ENCODE results near the gene PLAGL2. TPM values are rescaled to one million over a fixed set of nuclear protein-coding genes. Genes with fewer than 3 reads are reported as not detected.
"Not testable (repeated sequence)": the region's sequence is repeated elsewhere in the genome, so short reads cannot be mapped to it uniquely, and the experiment has no call there.

The PLAGL2 gene
- polyA plus RNA-seq, 4 donors: 19.9 to 23.6 (median 20.8) TPM

- DNase-seq (ENCODE audit: low read depth in 4 of 4, low spot score in 3 of 4): no peak
These were observed 1.4 kb downstream of the PLAGL2 start for GRCh38 chr20:32205843-32206759.

GRCh38 chr20:32205110-32205842 lies 2.3 kb downstream of the PLAGL2 start:
- no peak for DNase-seq (ENCODE audit: low read depth in 4 of 4, low spot score in 3 of 4)

GRCh38 chr20:32204205-32205109 lies 3.1 kb downstream of the PLAGL2 start:
- no peak for DNase-seq (ENCODE audit: low read depth in 4 of 4, low spot score in 3 of 4)

- DNase-seq (ENCODE audit: low read depth in 4 of 4, low spot score in 3 of 4): no peak
These were observed 4.0 kb downstream of the PLAGL2 start for GRCh38 chr20:32203356-32204204.

GRCh38 chr20:32201977-32202363 lies 5.6 kb downstream of the PLAGL2 start:
- no peak for DNase-seq (ENCODE audit: low read depth in 4 of 4, low spot score in 3 of 4)

- no peak for DNase-seq (ENCODE audit: low read depth in 4 of 4, low spot score in 3 of 4)
These were observed 6.1 kb downstream of the PLAGL2 start for GRCh38 chr20:32201296-32201976.

DNA sequence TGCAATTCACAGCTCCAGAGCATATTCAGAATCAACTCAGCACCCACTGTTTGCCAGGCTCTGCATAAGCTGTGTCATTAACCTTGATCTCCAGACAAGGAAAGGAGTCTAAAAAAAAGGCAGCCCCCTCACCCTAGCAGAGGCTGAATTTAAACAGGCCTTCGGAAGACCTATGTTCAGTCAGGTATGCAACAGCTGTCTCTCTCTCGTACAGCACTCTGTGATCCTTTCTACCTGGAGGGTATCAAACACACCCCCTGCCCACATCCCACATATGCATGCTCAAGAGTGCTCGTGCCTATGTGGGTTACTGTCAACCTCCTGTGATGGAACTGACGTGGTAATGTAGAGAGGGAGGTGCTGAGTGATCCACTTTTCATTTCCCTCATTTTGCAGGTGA lies 8.5 kb downstream of the PLAGL2 start:
- no peak for DNase-seq (ENCODE audit: low read depth in 4 of 4, low spot score in 3 of 4)

DNA sequence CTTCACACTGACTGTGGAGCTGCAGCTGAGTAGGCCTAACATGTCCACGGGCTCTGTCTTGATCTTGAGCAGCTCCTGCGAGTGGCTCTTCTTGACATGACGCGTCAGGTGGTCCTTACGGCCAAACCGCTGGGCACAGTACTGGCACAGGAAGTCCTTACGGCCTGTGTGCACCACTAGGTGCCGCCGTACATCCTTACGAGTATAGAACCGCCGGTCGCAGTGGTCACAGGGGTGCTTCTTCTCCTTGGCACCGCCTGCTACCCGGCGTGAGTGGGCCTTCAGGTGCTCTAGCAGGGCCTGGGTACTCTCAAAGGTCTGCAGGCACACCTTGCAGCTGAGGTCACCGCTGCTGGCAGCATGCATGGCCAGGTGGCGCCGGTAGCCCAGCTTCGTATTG lies 10.4 kb downstream of the PLAGL2 start:
- DNase-seq (ENCODE audit: low read depth in 4 of 4, low spot score in 3 of 4): not testable (repeated sequence)

DNA sequence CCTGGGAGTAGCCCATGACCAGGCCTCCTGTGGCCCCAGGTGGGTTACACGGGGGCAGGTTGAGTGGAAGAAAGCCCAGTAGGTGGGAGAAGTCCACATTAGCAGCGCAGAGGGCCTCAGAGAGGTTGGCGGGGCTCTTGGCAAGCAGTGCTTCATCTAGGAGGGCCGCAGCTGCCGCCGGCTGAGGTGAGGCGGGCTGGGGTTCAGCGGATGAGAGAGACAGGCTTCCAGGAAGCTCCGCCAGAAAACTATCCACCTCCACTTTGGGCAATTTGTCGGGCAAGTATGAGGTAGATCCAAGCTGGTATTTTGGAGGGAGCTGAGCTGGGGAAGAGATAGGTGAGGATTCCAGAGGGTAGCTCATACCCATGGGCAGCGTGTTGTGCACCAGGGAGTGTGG lies 10.9 kb downstream of the PLAGL2 start:
- not testable (repeated sequence) for DNase-seq (ENCODE audit: low read depth in 4 of 4, low spot score in 3 of 4)

- DNase-seq (ENCODE audit: low read depth in 4 of 4, low spot score in 3 of 4): no peak
These were observed 12.0 kb downstream of the PLAGL2 start for GRCh38 chr20:32195581-32195980.

DNA sequence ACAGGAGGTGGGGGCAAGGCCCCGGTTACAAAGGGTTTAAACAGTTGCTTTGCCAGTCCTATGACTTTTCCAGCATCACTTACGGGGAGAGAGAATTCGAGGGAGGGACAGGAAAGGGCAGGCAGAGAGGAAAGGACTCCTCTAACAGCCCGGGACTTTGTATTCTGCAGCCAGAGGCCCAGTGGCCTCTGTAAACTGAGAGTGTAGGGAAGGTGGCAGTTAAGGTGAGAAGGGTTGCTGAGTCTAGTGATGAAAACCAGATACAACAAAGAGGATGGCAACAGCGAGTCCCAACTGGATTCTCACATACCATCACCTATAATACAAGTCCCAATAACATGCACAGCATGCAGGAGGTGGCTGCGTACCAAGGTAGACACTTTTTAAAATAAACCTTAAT lies 13.5 kb downstream of the PLAGL2 start:
- no peak for DNase-seq (ENCODE audit: low read depth in 4 of 4, low spot score in 3 of 4)

DNA sequence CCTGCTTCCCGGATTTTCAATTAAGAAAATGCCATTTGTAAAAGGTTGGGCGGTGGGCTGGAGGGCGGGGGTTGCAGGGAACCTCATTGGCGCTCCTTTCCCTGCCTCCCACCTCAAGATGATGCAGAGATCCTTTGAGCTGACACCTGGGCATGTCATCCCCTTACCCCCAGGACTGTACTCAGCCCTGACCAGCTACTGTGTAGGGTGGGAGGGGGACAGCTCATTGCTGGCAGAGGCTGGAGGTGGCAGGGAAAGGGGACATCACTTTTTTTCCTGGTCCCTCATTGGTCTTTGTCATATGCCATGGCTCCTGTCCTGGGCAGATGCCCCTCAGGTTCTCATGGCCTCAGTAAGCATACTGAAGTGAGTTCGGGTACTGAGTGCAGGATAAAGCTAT lies 14.2 kb downstream of the PLAGL2 start:
- DNase-seq (ENCODE audit: low read depth in 4 of 4, low spot score in 3 of 4): not testable (repeated sequence)

GRCh38 chr20:32192698-32193097 lies 14.8 kb downstream of the PLAGL2 start:
- no peak for DNase-seq (ENCODE audit: low read depth in 4 of 4, low spot score in 3 of 4)

DNA sequence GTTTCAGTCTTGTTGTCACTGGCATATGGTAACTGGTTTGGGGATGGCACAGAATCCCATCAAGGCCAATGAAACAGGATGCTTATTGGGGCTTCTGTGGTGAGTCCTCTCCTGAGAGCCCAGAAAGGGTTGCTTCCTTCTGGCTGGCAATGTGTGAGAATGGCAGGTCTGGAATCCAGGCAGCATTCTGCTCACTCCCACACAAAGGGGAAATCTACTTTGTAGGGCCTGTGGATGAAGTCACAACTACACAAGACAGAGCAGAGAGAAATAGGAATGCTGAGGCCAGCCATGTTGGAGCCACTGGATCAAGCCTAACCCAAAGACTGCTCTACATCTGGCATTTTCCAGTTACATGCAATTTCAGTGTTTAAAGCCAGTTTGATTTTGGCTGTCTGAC lies 15.7 kb downstream of the PLAGL2 start:
- no peak for DNase-seq (ENCODE audit: low read depth in 4 of 4, low spot score in 3 of 4)

GRCh38 chr20:32191422-32191821 lies 16.1 kb downstream of the PLAGL2 start:
- DNase-seq (ENCODE audit: low read depth in 4 of 4, low spot score in 3 of 4): no peak

- DNase-seq (ENCODE audit: low read depth in 4 of 4, low spot score in 3 of 4): no peak
These were observed 16.7 kb downstream of the PLAGL2 start for GRCh38 chr20:32190616-32191415.

GRCh38 chr20:32189691-32190615 lies 17.6 kb downstream of the PLAGL2 start:
- DNase-seq (ENCODE audit: low read depth in 4 of 4, low spot score in 3 of 4): peak in 2 of 4 donors; percentile 49 to 50

DNA sequence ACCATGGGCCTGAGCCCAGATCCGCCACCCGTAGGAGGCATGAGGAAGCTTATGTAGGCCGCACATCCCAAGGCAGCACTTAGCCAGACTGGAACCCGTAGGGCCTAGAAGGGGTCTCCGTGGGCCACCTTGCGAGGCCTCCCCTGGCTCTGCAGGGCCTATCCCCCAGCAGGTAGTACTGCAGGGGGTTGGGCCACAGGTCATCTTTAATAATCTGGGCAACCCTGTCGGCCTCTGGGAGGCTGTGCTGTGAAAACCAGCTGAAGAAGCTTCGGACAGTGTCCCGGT lies 18.5 kb downstream of the PLAGL2 start:
- no peak for DNase-seq (ENCODE audit: low read depth in 4 of 4, low spot score in 3 of 4)

All from right renal pelvis (tissue), 4 donors.